ENCODE results near the gene EVA1C.

The EVA1C gene

GRCh38 chr21:32459972-32460371, 47.5 kb downstream of the EVA1C start:
- TF ChIP-seq SIN3A (IDR thresholded peaks at IDR 0.05; ENCODE audit: borderline replicate concordance, insufficient read depth, low read length) (no peak), TAF1 (IDR thresholded peaks at IDR 0.05; ENCODE audit: borderline replicate concordance, insufficient read depth, low read length) (no peak), POLR2AphosphoS5 (IDR thresholded peaks at IDR 0.05; ENCODE audit: low read depth, low read length) (no peak), FOXP2 (optimal IDR thresholded peaks at IDR 0.05; ENCODE audit: borderline replicate concordance, extremely low read depth, extremely low read length, insufficient read depth) (no peak)
- TF ChIP-seq, protein P1, sequence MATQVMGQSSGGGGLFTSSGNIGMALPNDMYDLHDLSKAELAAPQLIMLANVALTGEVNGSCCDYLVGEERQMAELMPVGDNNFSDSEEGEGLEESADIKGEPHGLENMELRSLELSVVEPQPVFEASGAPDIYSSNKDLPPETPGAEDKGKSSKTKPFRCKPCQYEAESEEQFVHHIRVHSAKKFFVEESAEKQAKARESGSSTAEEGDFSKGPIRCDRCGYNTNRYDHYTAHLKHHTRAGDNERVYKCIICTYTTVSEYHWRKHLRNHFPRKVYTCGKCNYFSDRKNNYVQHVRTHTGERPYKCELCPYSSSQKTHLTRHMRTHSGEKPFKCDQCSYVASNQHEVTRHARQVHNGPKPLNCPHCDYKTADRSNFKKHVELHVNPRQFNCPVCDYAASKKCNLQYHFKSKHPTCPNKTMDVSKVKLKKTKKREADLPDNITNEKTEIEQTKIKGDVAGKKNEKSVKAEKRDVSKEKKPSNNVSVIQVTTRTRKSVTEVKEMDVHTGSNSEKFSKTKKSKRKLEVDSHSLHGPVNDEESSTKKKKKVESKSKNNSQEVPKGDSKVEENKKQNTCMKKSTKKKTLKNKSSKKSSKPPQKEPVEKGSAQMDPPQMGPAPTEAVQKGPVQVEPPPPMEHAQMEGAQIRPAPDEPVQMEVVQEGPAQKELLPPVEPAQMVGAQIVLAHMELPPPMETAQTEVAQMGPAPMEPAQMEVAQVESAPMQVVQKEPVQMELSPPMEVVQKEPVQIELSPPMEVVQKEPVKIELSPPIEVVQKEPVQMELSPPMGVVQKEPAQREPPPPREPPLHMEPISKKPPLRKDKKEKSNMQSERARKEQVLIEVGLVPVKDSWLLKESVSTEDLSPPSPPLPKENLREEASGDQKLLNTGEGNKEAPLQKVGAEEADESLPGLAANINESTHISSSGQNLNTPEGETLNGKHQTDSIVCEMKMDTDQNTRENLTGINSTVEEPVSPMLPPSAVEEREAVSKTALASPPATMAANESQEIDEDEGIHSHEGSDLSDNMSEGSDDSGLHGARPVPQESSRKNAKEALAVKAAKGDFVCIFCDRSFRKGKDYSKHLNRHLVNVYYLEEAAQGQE (IDR thresholded peaks at IDR 0.05; ENCODE audit: insufficient read depth in 1 of 2, low read depth in 2 of 2, low read length in 2 of 2), result no peak

GRCh38 chr21:32461503-32461902, 49.0 kb downstream of the EVA1C start:
- TF ChIP-seq, protein P1 (IDR thresholded peaks at IDR 0.05; ENCODE audit: insufficient read depth in 1 of 2, low read depth in 2 of 2, low read length in 2 of 2), result no peak
- no peak for TF ChIP-seq POLR2AphosphoS5 (IDR thresholded peaks at IDR 0.05; ENCODE audit: low read depth, low read length)

GRCh38 chr21:32463367-32463766, 50.9 kb downstream of the EVA1C start:
- TF ChIP-seq, protein P1 (IDR thresholded peaks at IDR 0.05; ENCODE audit: insufficient read depth in 1 of 2, low read depth in 2 of 2, low read length in 2 of 2), result no peak
- no peak for TF ChIP-seq SIN3A (IDR thresholded peaks at IDR 0.05; ENCODE audit: borderline replicate concordance, insufficient read depth, low read length)
- no peak for TF ChIP-seq POLR2AphosphoS5 (IDR thresholded peaks at IDR 0.05; ENCODE audit: low read depth, low read length)
- TF ChIP-seq FOXP2 (optimal IDR thresholded peaks at IDR 0.05; ENCODE audit: borderline replicate concordance, extremely low read depth, extremely low read length, insufficient read depth), result no peak
- no peak for TF ChIP-seq TAF1 (IDR thresholded peaks at IDR 0.05; ENCODE audit: borderline replicate concordance, insufficient read depth, low read length)

- TF ChIP-seq SIN3A (IDR thresholded peaks at IDR 0.05; ENCODE audit: borderline replicate concordance, insufficient read depth, low read length) (no peak), TAF1 (IDR thresholded peaks at IDR 0.05; ENCODE audit: borderline replicate concordance, insufficient read depth, low read length) (no peak)
Measured at GRCh38 chr21:32463889-32464300, 51.4 kb downstream of the EVA1C start.

- no peak for TF ChIP-seq SIN3A (IDR thresholded peaks at IDR 0.05; ENCODE audit: borderline replicate concordance, insufficient read depth, low read length)
- no peak for TF ChIP-seq POLR2AphosphoS5 (IDR thresholded peaks at IDR 0.05; ENCODE audit: low read depth, low read length)
- no peak for TF ChIP-seq FOXP2 (optimal IDR thresholded peaks at IDR 0.05; ENCODE audit: borderline replicate concordance, extremely low read depth, extremely low read length, insufficient read depth)
- no peak for TF ChIP-seq TAF1 (IDR thresholded peaks at IDR 0.05; ENCODE audit: borderline replicate concordance, insufficient read depth, low read length)
- TF ChIP-seq, protein P1 (IDR thresholded peaks at IDR 0.05; ENCODE audit: insufficient read depth in 1 of 2, low read depth in 2 of 2, low read length in 2 of 2), result no peak
Measured at GRCh38 chr21:32467291-32467690, 54.8 kb downstream of the EVA1C start.

All from PFSK-1 (cell line).